Testis (tissue), 3 donors: ENCODE measurements around the gene SMURF1. TPM values are rescaled to one million over a fixed set of nuclear protein-coding genes. Genes with fewer than 3 reads are reported as not detected.

ENCODE experiments used
- DNase-seq: peaks from one replicate; pipeline ENCODE4 v3.0.0-alpha.2; 2019
- H3K27ac ChIP-seq, 2 donors: fragments of 200-600 bp; sonication (generic); one replicate each; pipeline ENCODE4 v1.5.1; 2019
- H3K27me3 ChIP-seq: fragments of 200-600 bp; sonication (generic); one replicate; pipeline ENCODE4 v1.5.1; 2019
- H3K36me3 ChIP-seq: fragments of 200-600 bp; sonication (generic); one replicate; pipeline ENCODE4 v1.5.1; 2017; ENCODE audit warnings: low read depth; ENCODE audit errors: missing control alignments
- H3K4me1 ChIP-seq: fragments of 200-600 bp; sonication (generic); one replicate; pipeline ENCODE4 v1.5.1; 2019
- H3K4me3 ChIP-seq, 2 donors: fragments of 200-600 bp; sonication (generic); one replicate each; pipeline ENCODE4 v1.5.1; 2017 to 2019
- H3K9me3 ChIP-seq: fragments of 200-600 bp; sonication (generic); one replicate; pipeline ENCODE4 v1.5.1; 2017
- CTCF ChIP-seq, 3 experiments: fragments of 450-650 bp in 2 of 3; fragments of 200-600 bp in 1 of 3; sonication (generic) in 1 of 3; IDR thresholded peaks; one replicate each; pipeline ENCODE4 v1.5.1; 2016 to 2019; ENCODE audit warnings: antibody characterized with exemption in 3 of 3, mild to moderate bottlenecking in 2 of 3, moderate library complexity in 1 of 3
- POLR2A ChIP-seq: fragments of 450-650 bp; IDR thresholded peaks from one replicate; pipeline ENCODE4 v1.6.1; 2017; ENCODE audit warnings: antibody characterized with exemption, mild to moderate bottlenecking, moderate library complexity
- WGBS, 2 donors: methylation state at CpG; one replicate each; pipeline ENCODE4 v1.1.5; 2018; 5-methylcytosine and 5-hydroxymethylcytosine counted together
- intact Hi-C: fragments of 100-400 bp; cut with DNase I; formaldehyde crosslinking; loops from one replicate; pipeline ENCODE4 v1.15.1; 2023; ENCODE audit warnings: low total_unique reads
- polyA plus RNA-seq: library from polyadenylated mRNA; stranded (reverse); fragments of 350-450 nt; fragmentation: Illumina TruSeq; extraction: RNeasy Lipid Tissue Mini Kit (QIAGEN cat#74804); gene quantifications from one replicate; pipeline ENCODE4 v1.2.3, GENCODE V29; 2014; ENCODE audit warnings: low read depth, low replicate concordance; ENCODE audit not compliant: insufficient read depth
- total RNA-seq, 2 donors: library from RNA; depleted of rRNA; stranded (reverse); fragments of >200 nt; gene quantifications; one replicate each; pipeline ENCODE4 v1.2.3, GENCODE V29; 2016

The SMURF1 gene
- total and polyA plus RNA-seq, 3 donors from 2014 or later, result 34.5 to 79.5 (median 46.9) TPM

- H3K27ac ChIP-seq, result peak overlapping the region; percentile 50 to 57
- DNase-seq, result no peak
- 37 to 62% methylated on average over 2 of the region's 2 CpGs for WGBS, 2 donors
- no peaks in the 10 kb centered on the region for H3K9me3 ChIP-seq
- no peak for TF ChIP-seq POLR2A
- no peak for TF ChIP-seq CTCF (IDR thresholded peaks at IDR 0.05)
- H3K4me1 ChIP-seq, result peaks cover 23% of the 10 kb centered on the region
- H3K36me3 ChIP-seq, result no peaks in the 10 kb centered on the region
- H3K27me3 ChIP-seq, result no peaks in the 10 kb centered on the region
- H3K4me3 ChIP-seq, result no peak overlapping the region
- intact Hi-C loops, result no loop called here
Observed at GRCh38 chr7:99120501-99120900, 23.4 kb downstream of the SMURF1 start.

GRCh38 chr7:99118077-99118476, 25.8 kb downstream of the SMURF1 start:
- no peak for DNase-seq
- Histone ChIP-seq H3K9me3 (no peaks in the 10 kb centered on the region), H3K4me3 (no peak overlapping the region), H3K4me1 (peaks cover 7% of the 10 kb centered on the region), H3K36me3 (no peaks in the 10 kb centered on the region), H3K27ac (no peak overlapping the region), H3K27me3 (no peaks in the 10 kb centered on the region)
- 73 to 88% methylated on average over 2 of the region's 2 CpGs for WGBS, 2 donors
- intact Hi-C loops, result no loop called here
- TF ChIP-seq POLR2A, result no peak
- TF ChIP-seq CTCF (IDR thresholded peaks at IDR 0.05), result no peak

GRCh38 chr7:99116144-99116543, 27.8 kb downstream of the SMURF1 start:
- no peak for DNase-seq
- TF ChIP-seq CTCF (IDR thresholded peaks at IDR 0.05), result no peak
- TF ChIP-seq POLR2A, result no peak
- H3K27me3 ChIP-seq, result no peaks in the 10 kb centered on the region
- no peak overlapping the region for H3K27ac ChIP-seq
- no peaks in the 10 kb centered on the region for H3K36me3 ChIP-seq
- H3K4me3 ChIP-seq, result no peak overlapping the region
- WGBS, 2 donors, result 87 to 90% methylated on average over 1 of the region's 1 CpG
- intact Hi-C loops, result no loop called here
- no peaks in the 10 kb centered on the region for H3K9me3 ChIP-seq
- H3K4me1 ChIP-seq, result peaks cover 7% of the 10 kb centered on the region

- no peaks in the 10 kb centered on the region for H3K9me3 ChIP-seq
- H3K4me3 ChIP-seq, result no peak overlapping the region
- TF ChIP-seq CTCF (IDR thresholded peaks at IDR 0.05) (no peak), POLR2A (no peak)
- H3K36me3 ChIP-seq, result no peaks in the 10 kb centered on the region
- WGBS, 2 donors, result 94 to 100% methylated on average over 1 of the region's 1 CpG
- peak overlapping the region in 1 of 2 donors; percentile 29 for H3K27ac ChIP-seq
- peaks cover 6% of the 10 kb centered on the region for H3K4me1 ChIP-seq
- intact Hi-C loops, result no loop called here
- no peaks in the 10 kb centered on the region for H3K27me3 ChIP-seq
- DNase-seq, result no peak
Observed at GRCh38 chr7:99115379-99115778, 28.5 kb downstream of the SMURF1 start.

- intact Hi-C loops, result no loop called here
Observed at GRCh38 chr7:99112979-99113378, 30.9 kb downstream of the SMURF1 start.

More at GRCh38 chr7:99112979-99113378, 30.9 kb downstream of the SMURF1 start:
- H3K27me3 ChIP-seq, result no peaks in the 10 kb centered on the region
- no peak for DNase-seq
- no peak for TF ChIP-seq CTCF (IDR thresholded peaks at IDR 0.05)
- TF ChIP-seq POLR2A, result no peak
- 95 to 98% methylated on average over 1 of the region's 1 CpG for WGBS, 2 donors
- no peak overlapping the region for H3K4me3 ChIP-seq
- H3K9me3 ChIP-seq, result no peaks in the 10 kb centered on the region
- no peaks in the 10 kb centered on the region for H3K36me3 ChIP-seq
- peaks cover 13% of the 10 kb centered on the region for H3K4me1 ChIP-seq
- no peak overlapping the region for H3K27ac ChIP-seq
